Mononuclear cell (primary cell): ENCODE measurements around the gene LMTK3. TPM values are rescaled to one million over a fixed set of nuclear protein-coding genes. Genes with fewer than 3 reads are reported as not detected.
A peak's percentile ranks its signal among the peaks of the same experiment; 100 is the strongest.

Experiments
- H3K27me3 ChIP-seq: 2 replicates; pipeline ENCODE4 v1.6.0; 2011; ENCODE audit warnings: low read length, control low read depth; ENCODE audit not compliant: insufficient read depth
- H3K4me1 ChIP-seq: 2 replicates; pipeline ENCODE4 v1.5.1; 2011; ENCODE audit warnings: mild to moderate bottlenecking, low read length, control low read depth; ENCODE audit not compliant: insufficient read depth
- H3K4me3 ChIP-seq: 2 replicates; pipeline ENCODE4 v1.5.1; 2011; ENCODE audit warnings: mild to moderate bottlenecking, low read length, moderate library complexity
- H3K9me3 ChIP-seq: 2 replicates; pipeline ENCODE4 v1.5.1; 2011; ENCODE audit warnings: low read depth, mild to moderate bottlenecking, control low read depth, low read length
- total RNA-seq: library from RNA; depleted of rRNA; stranded (reverse); fragments of >200 nt; gene quantifications from one replicate; pipeline ENCODE4 v1.2.3, GENCODE V29; 2012

Gene LMTK3
- total RNA-seq, 1 donor = 1.5 TPM

GRCh38 chr19:48478339-48479256 lies 33.0 kb downstream of the LMTK3 start:
- Histone ChIP-seq H3K9me3 (no peaks in the 10 kb centered on the region), H3K4me1 (peaks cover 16% of the 10 kb centered on the region), H3K4me3 (no peak overlapping the region), H3K27me3 (no peaks in the 10 kb centered on the region)

- H3K4me1 ChIP-seq = peaks cover 16% of the 10 kb centered on the region
- no peak overlapping the region for H3K4me3 ChIP-seq
- H3K27me3 ChIP-seq = no peaks in the 10 kb centered on the region
- no peaks in the 10 kb centered on the region for H3K9me3 ChIP-seq
Observed at GRCh38 chr19:48477698-48478338, 33.8 kb downstream of the LMTK3 start.

GRCh38 chr19:48477067-48477685 lies 34.5 kb downstream of the LMTK3 start:
- no peak overlapping the region for H3K4me3 ChIP-seq
- no peaks in the 10 kb centered on the region for H3K9me3 ChIP-seq
- H3K27me3 ChIP-seq = no peaks in the 10 kb centered on the region
- peaks cover 16% of the 10 kb centered on the region for H3K4me1 ChIP-seq

GRCh38 chr19:48476176-48476575 lies 35.5 kb downstream of the LMTK3 start:
- no peaks in the 10 kb centered on the region for H3K9me3 ChIP-seq
- no peak overlapping the region for H3K4me3 ChIP-seq
- peaks cover 12% of the 10 kb centered on the region for H3K4me1 ChIP-seq
- H3K27me3 ChIP-seq = no peaks in the 10 kb centered on the region

GRCh38 chr19:48475369-48476068 lies 36.1 kb downstream of the LMTK3 start:
- no peak overlapping the region for H3K4me3 ChIP-seq

GRCh38 chr19:48474084-48474592 lies 37.5 kb downstream of the LMTK3 start:
- Histone ChIP-seq H3K9me3 (no peaks in the 10 kb centered on the region), H3K27me3 (no peaks in the 10 kb centered on the region), H3K4me3 (no peak overlapping the region), H3K4me1 (peaks cover 11% of the 10 kb centered on the region)

More at GRCh38 chr19:48475369-48476068, 36.1 kb downstream of the LMTK3 start:
- Histone ChIP-seq H3K4me1 (peaks cover 9% of the 10 kb centered on the region), H3K9me3 (no peaks in the 10 kb centered on the region), H3K27me3 (no peaks in the 10 kb centered on the region)

GRCh38 chr19:48473161-48473966 lies 38.3 kb downstream of the LMTK3 start:
- H3K4me1 ChIP-seq = peaks cover 15% of the 10 kb centered on the region
- H3K27me3 ChIP-seq = no peaks in the 10 kb centered on the region

GRCh38 chr19:48471836-48472235 lies 39.8 kb downstream of the LMTK3 start:
- peaks cover 20% of the 10 kb centered on the region for H3K4me1 ChIP-seq
- no peaks in the 10 kb centered on the region for H3K27me3 ChIP-seq
- no peak overlapping the region for H3K4me3 ChIP-seq
- no peaks in the 10 kb centered on the region for H3K9me3 ChIP-seq

More at GRCh38 chr19:48473161-48473966, 38.3 kb downstream of the LMTK3 start:
- H3K4me3 ChIP-seq = no peak overlapping the region
- H3K9me3 ChIP-seq = no peaks in the 10 kb centered on the region

GRCh38 chr19:48470856-48471255 lies 40.8 kb downstream of the LMTK3 start:
- peaks cover 20% of the 10 kb centered on the region for H3K4me1 ChIP-seq
- H3K9me3 ChIP-seq = no peaks in the 10 kb centered on the region
- no peak overlapping the region for H3K4me3 ChIP-seq
- no peaks in the 10 kb centered on the region for H3K27me3 ChIP-seq

- H3K9me3 ChIP-seq = no peaks in the 10 kb centered on the region
- H3K4me3 ChIP-seq = peak overlapping the region; percentile 87
- no peaks in the 10 kb centered on the region for H3K27me3 ChIP-seq
- peaks cover 20% of the 10 kb centered on the region for H3K4me1 ChIP-seq
Observed at GRCh38 chr19:48469934-48470680, 41.5 kb downstream of the LMTK3 start.

GRCh38 chr19:48469289-48469881 lies 42.2 kb downstream of the LMTK3 start, which contains the start of gene CYTH2:
TSS of gene CYTH2 (plus strand) at chr19:48469369. CDS start at chr19:48469508, 139 bp downstream.
- Histone ChIP-seq H3K4me3 (peak within 1 kb of the TSS; percentile 87), H3K4me1 (peaks cover 20% of the 10 kb centered on the region), H3K9me3 (no peaks in the 10 kb centered on the region), H3K27me3 (no peaks in the 10 kb centered on the region)

GRCh38 chr19:48468772-48469288 lies 42.8 kb downstream of the LMTK3 start:
- Histone ChIP-seq H3K4me3 (peak overlapping the region; percentile 87), H3K4me1 (peaks cover 20% of the 10 kb centered on the region), H3K27me3 (no peaks in the 10 kb centered on the region), H3K9me3 (no peaks in the 10 kb centered on the region)
